IMR-90 (cell line): ENCODE results near the gene PRKN. TPM values are rescaled to one million over a fixed set of nuclear protein-coding genes. Genes with fewer than 3 reads are reported as not detected.

Experiments
- ATAC-seq: fragments of 200-7000 bp; cut with Tn5 transposase; 2 replicates; pipeline ENCODE4 v1.9.1; 2020; ENCODE audit warnings: low read depth, mild to moderate bottlenecking, moderate library complexity
- BruUV-seq: library from RNA; stranded (reverse); fragments of 400-500 nt; replicated peaks from 2 replicates; lab custom pipeline; 2021; lab: Mats Ljungman, UMichigan
- CTCF ChIA-PET: fragments of 300-600 bp; formaldehyde crosslinking; extraction: SDS; loops from one replicate; lab custom pipeline; 2021; ENCODE audit warnings: antibody characterized with exemption; lab: Yijun Ruan, JAX
- POLR2A ChIA-PET: fragments of 300-600 bp; sonication (Branson Sonifier 250); formaldehyde crosslinking; loops from one replicate; lab custom pipeline; 2022; ENCODE audit warnings: antibody characterized with exemption; ENCODE audit not compliant: unreplicated experiment; lab: Charles Lee
- DNase-seq: peaks from one replicate; pipeline ENCODE4 v3.0.0; 2013
- H2AFZ ChIP-seq: replicated peaks from 2 replicates; pipeline ENCODE3; 2013; ENCODE audit warnings: low read length, mild to moderate bottlenecking; ENCODE audit not compliant: poor library complexity
- H2AK5ac ChIP-seq: 2 replicates; pipeline ENCODE4 v1.6.1; 2013; ENCODE audit warnings: low read depth, low read length, inconsistent platforms
- H2AK9ac ChIP-seq: replicated peaks from 2 replicates; pipeline ENCODE3; 2013; ENCODE audit warnings: mild to moderate bottlenecking, low read depth, low read length, moderate library complexity; ENCODE audit not compliant: poor library complexity
- H2BK120ac ChIP-seq: 2 replicates; pipeline ENCODE4 v1.6.1; 2013; ENCODE audit warnings: low read depth, low read length, inconsistent platforms
- H2BK15ac ChIP-seq: 3 replicates; pipeline ENCODE4 v1.6.1; 2013; ENCODE audit warnings: low read depth, low read length, inconsistent platforms
- H2BK20ac ChIP-seq: 2 replicates; pipeline ENCODE4 v1.6.1; 2013; ENCODE audit warnings: low read depth, mild to moderate bottlenecking, inconsistent platforms, low read length, moderate library complexity
- H2BK5ac ChIP-seq: 2 replicates; pipeline ENCODE4 v1.6.1; 2013; ENCODE audit warnings: mild to moderate bottlenecking, low read depth, low read length, inconsistent platforms; ENCODE audit not compliant: poor library complexity, severe bottlenecking
- H3K14ac ChIP-seq: replicated peaks from 2 replicates; pipeline ENCODE4 v1.6.1; 2013; ENCODE audit warnings: low read depth, low read length, inconsistent platforms
- H3K18ac ChIP-seq: 2 replicates; pipeline ENCODE4 v1.6.1; 2013; ENCODE audit warnings: low read depth, low read length, control low read depth
- H3K23ac ChIP-seq: 2 replicates; pipeline ENCODE4 v1.6.1; 2013; ENCODE audit warnings: low read depth, low read length, inconsistent platforms
- H3K27ac ChIP-seq: 2 replicates; pipeline ENCODE4 v1.5.1; 2013; ENCODE audit warnings: mild to moderate bottlenecking, control low read depth, low read length; ENCODE audit not compliant: insufficient read depth
- H3K27me3 ChIP-seq: 2 replicates; pipeline ENCODE4 v1.6.1; 2013; ENCODE audit warnings: low read length; ENCODE audit not compliant: control insufficient read depth, insufficient read depth
- H3K36me3 ChIP-seq: 2 replicates; pipeline ENCODE4 v1.6.1; 2013; ENCODE audit warnings: low read length, mixed read lengths; ENCODE audit not compliant: control insufficient read depth, insufficient read depth
- H3K4ac ChIP-seq: 2 replicates; pipeline ENCODE4 v1.6.1; 2013; ENCODE audit warnings: low read depth, low read length, inconsistent platforms
- H3K4me1 ChIP-seq: 2 replicates; pipeline ENCODE4 v1.6.1; 2013; ENCODE audit warnings: low read length, mixed read lengths; ENCODE audit not compliant: control insufficient read depth, insufficient read depth
- H3K4me2 ChIP-seq: 2 replicates; pipeline ENCODE4 v1.6.1; 2013; ENCODE audit warnings: low read depth, mild to moderate bottlenecking, control low read depth, low read length, moderate library complexity
- H3K4me3 ChIP-seq: 2 replicates; pipeline ENCODE4 v1.5.1; 2013; ENCODE audit warnings: low read depth, mild to moderate bottlenecking, control low read depth, low read length, moderate library complexity; ENCODE audit not compliant: insufficient read depth
- H3K56ac ChIP-seq: 2 replicates; pipeline ENCODE4 v1.6.1; 2013; ENCODE audit warnings: low read length, inconsistent platforms; ENCODE audit not compliant: insufficient read depth; ENCODE audit errors: extremely low read depth
- H3K79me1 ChIP-seq, 2 experiments: 2 replicates each; pipeline ENCODE4 v1.6.1; 2013; ENCODE audit warnings: low read length in 2 of 2, inconsistent platforms in 1 of 2, low read depth in 1 of 2
- H3K9ac ChIP-seq: 2 replicates; pipeline ENCODE4 v1.6.1; 2013; ENCODE audit warnings: low read depth, low read length, control low read depth
- H3K9me1 ChIP-seq: 2 replicates; pipeline ENCODE4 v1.6.1; 2013; ENCODE audit warnings: low read length, inconsistent platforms; ENCODE audit not compliant: insufficient read depth
- H3K9me3 ChIP-seq: 2 replicates; pipeline ENCODE4 v1.6.1; 2013; ENCODE audit warnings: low read length; ENCODE audit not compliant: control insufficient read depth, insufficient read depth
- H4K20me1 ChIP-seq: 2 replicates; pipeline ENCODE4 v1.6.1; 2013; ENCODE audit warnings: low read length, inconsistent platforms; ENCODE audit not compliant: insufficient read depth
- H4K5ac ChIP-seq: 2 replicates; pipeline ENCODE4 v1.6.1; 2013; ENCODE audit warnings: mild to moderate bottlenecking, low read depth, low read length, control low read depth
- H4K8ac ChIP-seq, 2 experiments: 2 replicates each; pipeline ENCODE4 v1.6.1; 2013; ENCODE audit warnings: low read depth in 2 of 2, low read length in 2 of 2, control low read depth in 1 of 2, inconsistent platforms in 1 of 2
- H4K91ac ChIP-seq: 2 replicates; pipeline ENCODE4 v1.6.1; 2013; ENCODE audit warnings: low read depth, low read length, inconsistent platforms; ENCODE audit not compliant: insufficient read depth
- CHD1 ChIP-seq: IDR thresholded peaks from 2 replicates; pipeline ENCODE4 v1.6.1; 2012; ENCODE audit warnings: low read depth, low read length, improper control_type of control experiment
- MAZ ChIP-seq: IDR thresholded peaks from 2 replicates; pipeline ENCODE4 v1.6.1; 2012; ENCODE audit warnings: low read depth, mild to moderate bottlenecking, low read length, improper control_type of control experiment, moderate library complexity, borderline replicate concordance
- NFE2L2 ChIP-seq: fragments of 150-350 bp; IDR thresholded peaks from 2 replicates; pipeline ENCODE4 v1.6.1; 2016; ENCODE audit warnings: low read depth, mild to moderate bottlenecking, low read length
- RFX5 ChIP-seq: IDR thresholded peaks from 2 replicates; pipeline ENCODE4 v1.8.0; 2012; ENCODE audit warnings: low read depth, mild to moderate bottlenecking, low read length, moderate library complexity
- WGBS, 2 experiments: methylation state at CpG; one replicate each; pipeline versions ENCODE4 v1.1.5 to v1.1.7; 2013; ENCODE audit warnings: missing lambda C conversion rate in 2 of 2; ENCODE audit not compliant: insufficient read length in 1 of 2; ENCODE audit errors: extremely low coverage in 2 of 2; 5-methylcytosine and 5-hydroxymethylcytosine counted together
- dilution Hi-C: fragments of 300-500 bp; cut with HindIII; formaldehyde crosslinking; loops from one replicate; pipeline ENCODE4 v1.14.3; 2018; ENCODE audit warnings: low sequenced_read_pairs; ENCODE audit not compliant: unreplicated experiment
- in situ Hi-C: fragments of 300-500 bp; cut with MboI; formaldehyde crosslinking; loops from 3 replicates; pipeline ENCODE4 v1.14.3; 2019; ENCODE audit warnings: low sequenced_read_pairs, inconsistent platforms, mixed read lengths
- intact Hi-C: fragments of 100-400 bp; cut with micrococcal nuclease; formaldehyde crosslinking; loops from 2 replicates; pipeline ENCODE4 v1.10.0; 2022
- polyA plus RNA-seq, 3 experiments: library from polyadenylated mRNA; depleted of rRNA; stranded (reverse); fragments of >200 nt; gene quantifications; 2 replicates each; pipeline ENCODE4 v1.2.3, GENCODE V29; 2012; ENCODE audit warnings: low replicate concordance in 1 of 3
- total RNA-seq: library from RNA; depleted of rRNA; stranded (reverse); fragments of >200 nt; gene quantifications from 2 replicates; pipeline ENCODE4 v1.2.3, GENCODE V29; 2012

PRKN gene
- total and polyA plus RNA-seq, 2 of the 4 experiments (the other 2 are of a cell fraction) = 0.15 to 0.18 TPM

- H3K36me3 ChIP-seq = no peaks in the 10 kb centered on the region
- dilution Hi-C loops (no loop called here), in situ Hi-C loops (no loop called here), intact Hi-C loops (no loop called here)
- no peaks in the 10 kb centered on the region for H4K20me1 ChIP-seq
- no peak overlapping the region for H3K14ac ChIP-seq
- POLR2A ChIA-PET = no interaction called here
- no peaks in the 10 kb centered on the region for H3K79me1 ChIP-seq
- no peak overlapping the region for H3K4me2 ChIP-seq
- H4K5ac ChIP-seq = no peak overlapping the region
- no peak overlapping the region for H2BK5ac ChIP-seq
- TF ChIP-seq RFX5 (no peak), MAZ (no peak), CHD1 (no peak), NFE2L2 (no peak)
- H3K56ac ChIP-seq = no peak overlapping the region
- H3K9ac ChIP-seq = no peak overlapping the region
- H2BK15ac ChIP-seq = no peak overlapping the region
- no peak overlapping the region for H2BK120ac ChIP-seq
- no peak overlapping the region for H2AK9ac ChIP-seq
- no peaks in the 10 kb centered on the region for H3K4me1 ChIP-seq
- WGBS, 2 experiments = no CpG with 5 or more reads among the region's 3 CpGs
- no peak overlapping the region for H2AFZ ChIP-seq
- BruUV-seq = no TSS peak
- ATAC-seq (no peak), DNase-seq (no peak)
- no peak overlapping the region for H4K8ac ChIP-seq
- H4K91ac ChIP-seq = no peak overlapping the region
- no peak overlapping the region for H3K23ac ChIP-seq
- CTCF ChIA-PET = no interaction called here
- H3K4me3 ChIP-seq = no peak overlapping the region
- H3K27ac ChIP-seq = no peak overlapping the region
- H3K9me3 ChIP-seq = peaks cover 14% of the 10 kb centered on the region
- H3K27me3 ChIP-seq = no peaks in the 10 kb centered on the region
- H3K9me1 ChIP-seq = no peaks in the 10 kb centered on the region
- H2BK20ac ChIP-seq = no peak overlapping the region
- no peak overlapping the region for H3K4ac ChIP-seq
- H3K18ac ChIP-seq = no peak overlapping the region
- no peak overlapping the region for H2AK5ac ChIP-seq
Measured at GRCh38 chr6:162157167-162157870, 570.2 kb downstream of the PRKN start.
